Stimulated activated CD8-positive, alpha-beta memory T cell treated with anti-CD3 and anti-CD28 coated beads, Interleukin-12 subunit alpha, Interleukin-12 subunit beta, amount 100 ng/mL, for 24 hours (primary cell): ENCODE measurements around the gene ADAMTS18.

ENCODE experiments used
- DNase-seq: peaks from one replicate; pipeline ENCODE4 v3.0.0-alpha.2; 2020; ENCODE audit errors: extremely low read depth

The ADAMTS18 gene

GRCh38 chr16:77324729-77325128, 110.1 kb downstream of the ADAMTS18 start:
- no peak for DNase-seq

- DNase-seq: no peak
Observed at GRCh38 chr16:77323695-77324094, 111.1 kb downstream of the ADAMTS18 start.

GRCh38 chr16:77322757-77323156, 112.1 kb downstream of the ADAMTS18 start:
- no peak for DNase-seq

- DNase-seq: no peak
Observed at GRCh38 chr16:77317059-77317458, 117.8 kb downstream of the ADAMTS18 start.

GRCh38 chr16:77310877-77311276, 124.0 kb downstream of the ADAMTS18 start:
- DNase-seq: no peak

GRCh38 chr16:77308163-77308561, 126.7 kb downstream of the ADAMTS18 start:
- no peak for DNase-seq

GRCh38 chr16:77307426-77308162, 127.2 kb downstream of the ADAMTS18 start:
- DNase-seq: no peak

- no peak for DNase-seq
Observed at GRCh38 chr16:77306075-77306474, 128.8 kb downstream of the ADAMTS18 start.

GRCh38 chr16:77304877-77305276, 130.0 kb downstream of the ADAMTS18 start:
- no peak for DNase-seq

GRCh38 chr16:77304134-77304533, 130.7 kb downstream of the ADAMTS18 start:
- no peak for DNase-seq

GRCh38 chr16:77302674-77303073, 132.2 kb downstream of the ADAMTS18 start:
- no peak for DNase-seq

GRCh38 chr16:77302249-77302648, 132.6 kb downstream of the ADAMTS18 start:
- DNase-seq: no peak

- no peak for DNase-seq
Observed at GRCh38 chr16:77300256-77300655, 134.6 kb downstream of the ADAMTS18 start.

GRCh38 chr16:77299395-77299794, 135.4 kb downstream of the ADAMTS18 start:
- no peak for DNase-seq

GRCh38 chr16:77298418-77299360, 136.1 kb downstream of the ADAMTS18 start:
- DNase-seq: no peak

GRCh38 chr16:77297996-77298395, 136.8 kb downstream of the ADAMTS18 start:
- no peak for DNase-seq

- DNase-seq: no peak
Observed at GRCh38 chr16:77295896-77296295, 138.9 kb downstream of the ADAMTS18 start.

GRCh38 chr16:77290451-77291115, 144.3 kb downstream of the ADAMTS18 start:
- no peak for DNase-seq

- no peak for DNase-seq
Observed at GRCh38 chr16:77289331-77289809, 145.5 kb downstream of the ADAMTS18 start.

GRCh38 chr16:77288222-77288621, 146.6 kb downstream of the ADAMTS18 start:
- DNase-seq: no peak

- no peak for DNase-seq
Observed at GRCh38 chr16:77285676-77286075, 149.2 kb downstream of the ADAMTS18 start.

- DNase-seq: no peak
Observed at GRCh38 chr16:77282345-77282744, 152.5 kb downstream of the ADAMTS18 start.
